DMS 273 treated with DMSO at 0.1 percent for 48 hours (cell line): ENCODE data around the gene GPC4.

Source experiments
- DNase-seq: peaks from one replicate; lab custom pipeline; 2025; lab: John Stamatoyannopoulos, UW

GPC4 gene

DNA sequence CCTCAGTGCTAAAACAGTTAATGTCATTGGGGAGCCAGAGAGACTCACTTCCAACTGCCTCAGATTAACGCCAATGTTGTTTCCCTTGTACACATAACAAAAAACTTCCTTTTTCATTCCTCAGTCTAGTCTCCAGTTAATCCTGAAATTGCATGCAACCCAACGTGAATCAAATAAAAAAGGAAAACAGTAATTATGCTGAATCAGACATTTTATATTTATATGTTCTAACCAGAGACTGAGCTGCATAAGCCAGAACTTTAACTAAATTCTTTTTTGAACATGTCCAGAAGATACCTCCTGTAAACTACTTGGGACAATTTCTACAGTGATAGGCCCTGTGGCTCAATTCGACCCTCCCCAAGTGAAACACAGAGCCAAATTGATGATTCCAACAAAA, 4.7 kb downstream of the GPC4 start:
- DNase-seq, result no peak

DNA sequence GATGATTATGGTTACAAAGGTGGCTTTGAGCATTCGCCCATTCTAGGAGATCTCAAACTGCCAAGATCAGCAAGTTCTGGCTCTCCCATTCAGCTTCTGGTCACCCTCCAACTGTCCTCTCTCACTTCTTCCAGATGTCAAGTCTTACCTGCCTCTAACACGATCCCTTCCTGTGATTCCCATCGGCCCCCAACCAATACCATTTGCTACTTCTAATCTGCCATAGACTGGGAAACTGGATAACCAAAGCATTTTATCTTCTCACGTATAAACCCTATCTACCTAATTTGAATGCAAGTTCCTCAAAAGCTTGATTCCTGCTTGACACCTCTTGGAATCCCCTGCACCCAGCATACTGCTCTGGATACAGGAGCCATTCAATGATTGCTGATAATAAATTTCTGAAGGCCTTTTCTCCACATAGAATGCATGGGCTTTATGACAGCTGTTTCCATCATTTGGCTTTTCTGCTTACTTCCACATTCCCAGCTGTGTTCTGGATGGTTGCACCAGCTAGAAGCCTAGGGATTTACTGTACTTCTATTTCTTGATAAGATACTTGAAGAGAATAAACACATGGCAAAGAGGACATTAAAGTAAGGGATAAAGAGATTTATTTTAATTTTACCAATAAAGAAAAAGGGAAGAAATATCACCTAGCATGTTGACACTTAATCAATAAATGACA, 9.6 kb downstream of the GPC4 start:
- no peak for DNase-seq

DNA sequence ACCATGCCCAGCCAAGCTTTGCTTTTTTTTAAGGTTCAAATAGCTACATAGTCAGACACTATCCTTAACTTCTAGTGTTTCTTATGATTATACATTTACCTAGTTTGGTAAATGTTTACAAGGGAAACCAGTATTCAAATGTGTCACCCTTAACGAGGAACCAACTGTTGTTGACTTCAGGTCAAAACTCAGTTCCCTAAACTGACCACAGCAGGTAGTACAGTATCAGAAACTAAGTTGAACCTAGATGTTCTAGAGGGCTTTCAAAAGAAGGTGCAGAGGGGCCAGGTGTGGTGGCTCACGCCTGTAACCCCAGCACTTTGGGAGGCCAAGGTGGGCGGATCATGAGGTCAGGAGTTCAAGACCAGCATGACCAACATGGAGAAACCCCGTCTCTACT, 11.3 kb downstream of the GPC4 start:
- DNase-seq, result no peak

DNA sequence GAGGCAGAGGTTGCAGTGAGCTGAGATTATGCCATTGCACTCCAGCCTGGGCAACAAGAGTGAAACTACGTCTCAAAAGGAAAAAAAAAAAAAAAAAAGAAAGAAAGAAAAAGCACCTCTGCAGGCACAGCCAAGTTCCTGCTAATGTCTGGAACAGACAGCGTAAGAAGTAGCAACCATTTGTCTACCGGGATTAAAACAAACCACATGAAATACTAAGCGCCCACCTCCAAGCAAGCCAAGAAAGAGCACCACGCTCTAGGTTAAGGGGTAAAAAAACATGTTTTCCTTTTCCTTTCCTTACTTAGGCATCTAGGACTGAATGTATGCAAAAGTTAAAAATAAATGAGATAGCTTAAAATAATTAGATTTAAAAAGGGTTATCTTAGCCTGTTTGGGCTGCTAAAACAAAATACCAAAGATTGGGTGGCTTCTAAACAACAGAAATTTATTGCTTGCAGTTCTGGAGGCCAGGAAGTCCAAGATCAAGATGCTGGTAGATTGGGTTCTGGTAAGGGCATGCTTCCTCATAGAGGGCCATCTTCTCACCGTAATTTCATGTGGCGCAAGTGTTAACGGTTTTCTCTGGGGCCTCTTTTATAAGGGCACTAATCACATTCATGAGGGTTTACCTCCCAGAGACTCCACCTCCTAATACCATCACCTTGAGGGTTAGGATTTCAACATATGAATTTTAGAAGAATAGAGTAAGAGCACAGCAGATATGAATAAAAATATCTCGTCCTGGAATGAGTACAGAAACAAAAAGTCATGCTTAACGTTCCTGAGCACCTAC, 12.3 kb downstream of the GPC4 start:
- no peak for DNase-seq

DNA sequence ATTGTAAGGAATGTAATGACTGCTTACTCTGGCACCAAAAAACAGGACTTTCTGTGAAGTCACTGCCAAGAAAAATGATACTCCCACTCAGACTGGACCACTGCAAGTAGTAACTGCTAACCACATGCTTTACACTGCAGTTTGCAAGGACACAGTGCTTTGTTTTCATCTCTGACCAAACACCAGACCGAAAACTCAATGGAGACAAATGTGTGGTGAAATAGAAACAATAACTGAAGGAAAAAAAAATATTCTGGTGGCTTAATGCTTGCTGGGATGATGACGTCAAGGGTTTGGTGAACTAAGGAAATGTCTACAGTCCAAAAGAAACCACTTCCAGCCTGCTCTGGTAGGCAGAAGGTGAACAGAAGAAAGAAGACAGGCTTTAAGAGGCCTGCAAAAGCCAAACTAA, 13.2 kb downstream of the GPC4 start:
- DNase-seq, result no peak

DNA sequence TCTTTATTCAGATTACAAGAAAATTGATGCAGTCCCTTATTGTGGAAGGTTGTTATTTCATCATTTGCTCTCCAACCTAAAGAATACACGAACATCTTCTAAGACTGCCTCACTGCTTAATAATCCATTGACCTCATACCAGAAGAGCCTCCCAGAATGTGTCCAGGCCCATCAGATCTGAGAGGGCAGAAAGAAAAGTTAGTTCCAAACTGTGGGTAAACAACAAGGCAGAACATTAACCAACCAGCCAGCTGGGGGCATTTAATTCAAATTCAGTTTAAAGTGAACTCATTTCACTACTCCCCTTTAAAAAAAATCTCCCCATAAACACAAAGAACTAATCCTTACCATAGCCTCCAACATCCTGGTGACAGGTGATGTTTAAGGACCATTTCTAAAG, 13.8 kb downstream of the GPC4 start:
- DNase-seq, result no peak

DNA sequence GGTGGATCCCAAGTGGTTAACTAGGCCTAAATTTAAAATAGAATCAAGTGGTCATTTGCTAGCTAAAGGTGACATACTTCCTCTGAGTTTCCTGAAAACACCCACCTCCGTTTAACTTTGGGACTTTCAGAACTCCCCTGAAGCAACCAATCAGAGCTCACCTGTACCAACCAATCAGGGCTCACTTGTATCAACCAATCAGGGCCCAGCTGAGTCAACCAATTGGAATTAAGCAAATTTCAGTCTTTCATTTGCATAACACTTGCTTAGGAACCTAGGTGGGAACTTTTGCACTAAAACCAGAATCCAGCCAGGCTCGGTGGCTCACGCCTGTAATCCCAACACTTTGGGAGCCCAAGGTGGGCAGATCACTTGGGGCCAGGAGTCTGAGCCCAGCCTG, 15.9 kb downstream of the GPC4 start:
- DNase-seq, result no peak

DNA sequence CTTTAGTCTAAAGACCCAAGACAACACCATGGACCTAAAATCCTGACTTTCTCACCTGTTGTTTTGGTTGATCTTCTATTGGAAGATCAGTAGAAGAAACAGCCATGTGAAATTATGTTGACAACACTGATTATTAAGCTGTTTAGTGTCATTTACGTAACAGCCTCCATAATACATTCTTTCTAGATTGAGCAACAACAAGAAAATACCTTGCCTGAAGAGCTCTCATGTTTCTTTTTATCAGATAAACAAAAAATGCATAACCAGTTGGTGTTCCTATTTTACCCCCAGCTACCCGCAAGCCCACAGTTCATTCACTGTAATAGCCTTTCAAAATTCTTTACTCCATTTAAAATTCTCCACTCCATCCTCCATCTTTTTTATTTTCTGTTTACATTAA, 20.5 kb downstream of the GPC4 start:
- DNase-seq, result no peak

DNA sequence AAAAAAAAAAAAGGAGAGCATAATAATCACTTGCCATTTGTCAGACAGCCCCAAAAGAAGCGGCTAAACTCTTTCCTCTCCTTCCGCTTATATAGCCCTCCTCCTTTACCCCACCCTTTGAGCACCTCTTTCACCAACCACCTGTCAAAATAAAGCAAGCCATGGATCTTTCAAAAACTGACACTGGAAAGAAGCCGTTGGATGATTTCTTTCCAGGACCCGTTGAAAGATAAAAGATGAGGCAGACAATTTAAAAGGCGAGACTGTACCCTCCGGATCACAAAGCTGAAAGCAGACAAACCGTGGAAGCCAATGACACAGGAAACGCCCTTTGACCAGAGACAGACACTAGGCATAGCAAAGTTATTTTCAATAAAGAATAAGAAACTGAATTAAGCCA, 22.6 kb downstream of the GPC4 start:
- DNase-seq, result no peak

DNA sequence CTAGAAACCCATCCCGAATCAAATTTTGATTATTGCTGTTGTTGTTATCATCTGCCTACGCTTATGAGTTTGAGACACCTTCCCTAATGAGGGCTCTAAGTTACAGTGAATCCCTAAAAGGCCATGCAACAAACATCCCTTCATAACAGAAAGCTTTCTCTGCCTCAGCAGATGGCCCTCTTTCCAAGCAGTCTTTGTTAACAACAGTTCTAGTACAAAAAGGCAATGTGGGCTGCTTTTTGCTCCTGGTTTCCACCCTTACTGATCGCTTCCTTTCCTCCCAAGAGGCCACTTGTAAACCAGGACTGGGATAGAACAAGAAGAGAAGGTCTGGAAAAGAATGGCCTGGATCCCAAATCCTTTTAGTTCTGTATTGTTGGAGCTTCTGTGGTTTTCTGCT, 24.2 kb downstream of the GPC4 start:
- no peak for DNase-seq

DNA sequence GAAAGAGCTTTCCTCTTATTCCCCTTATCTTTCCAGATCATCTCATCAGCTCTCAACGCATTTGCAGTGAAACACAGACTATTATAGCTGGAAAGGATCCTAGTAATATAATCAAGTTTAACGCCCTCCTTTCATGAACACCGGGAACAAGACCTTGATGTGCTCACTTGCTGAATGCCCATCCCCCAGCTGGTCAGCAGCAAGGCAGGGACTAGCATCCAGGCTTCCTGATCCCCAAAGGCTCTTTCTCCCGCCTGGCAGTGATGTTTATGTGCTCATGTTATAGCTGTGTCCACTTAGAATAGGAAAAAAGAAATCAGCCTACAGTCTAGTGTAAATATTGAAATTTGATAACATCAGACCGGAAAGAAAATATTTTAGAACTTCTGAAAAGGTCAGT, 24.6 kb downstream of the GPC4 start:
- DNase-seq, result no peak

DNA sequence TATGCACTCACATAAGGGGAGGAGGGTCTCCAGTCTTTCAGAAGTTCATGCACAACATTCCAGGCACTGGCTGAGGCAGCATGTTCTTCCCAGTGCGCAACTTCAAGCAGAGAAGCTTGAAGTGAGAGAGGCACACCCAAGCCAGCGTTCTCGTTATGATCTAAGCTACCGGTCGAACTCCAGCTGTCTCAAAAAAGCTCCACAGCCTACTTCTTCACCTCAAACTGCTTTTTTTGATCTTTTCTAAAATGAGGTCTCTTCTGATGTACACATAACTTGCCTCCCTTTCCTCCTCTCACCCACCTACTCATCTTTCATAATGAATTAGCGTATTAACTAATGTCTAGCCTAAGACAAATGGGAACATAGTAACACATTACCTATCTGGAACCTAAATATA, 25.3 kb downstream of the GPC4 start:
- DNase-seq, result no peak

DNA sequence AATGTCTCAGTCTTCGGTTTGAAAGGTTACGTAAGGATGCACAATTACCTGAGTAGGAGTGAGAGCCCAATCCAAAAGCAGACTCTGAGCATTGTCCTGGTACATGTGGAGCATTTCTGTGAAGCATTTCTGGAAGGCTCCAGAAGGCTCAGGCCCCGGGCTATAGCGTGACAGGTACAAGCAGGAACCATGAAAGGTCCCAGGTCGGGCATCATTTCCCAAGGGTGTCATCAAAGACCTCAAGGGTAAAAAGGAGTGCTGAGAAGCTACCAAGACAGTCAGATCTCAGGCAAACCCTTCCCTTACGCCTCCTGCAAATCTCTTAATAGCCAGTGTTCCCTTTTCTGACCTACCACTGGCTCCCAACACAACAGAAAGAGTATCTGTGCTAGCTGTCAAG, 30.8 kb downstream of the GPC4 start:
- no peak for DNase-seq

DNA sequence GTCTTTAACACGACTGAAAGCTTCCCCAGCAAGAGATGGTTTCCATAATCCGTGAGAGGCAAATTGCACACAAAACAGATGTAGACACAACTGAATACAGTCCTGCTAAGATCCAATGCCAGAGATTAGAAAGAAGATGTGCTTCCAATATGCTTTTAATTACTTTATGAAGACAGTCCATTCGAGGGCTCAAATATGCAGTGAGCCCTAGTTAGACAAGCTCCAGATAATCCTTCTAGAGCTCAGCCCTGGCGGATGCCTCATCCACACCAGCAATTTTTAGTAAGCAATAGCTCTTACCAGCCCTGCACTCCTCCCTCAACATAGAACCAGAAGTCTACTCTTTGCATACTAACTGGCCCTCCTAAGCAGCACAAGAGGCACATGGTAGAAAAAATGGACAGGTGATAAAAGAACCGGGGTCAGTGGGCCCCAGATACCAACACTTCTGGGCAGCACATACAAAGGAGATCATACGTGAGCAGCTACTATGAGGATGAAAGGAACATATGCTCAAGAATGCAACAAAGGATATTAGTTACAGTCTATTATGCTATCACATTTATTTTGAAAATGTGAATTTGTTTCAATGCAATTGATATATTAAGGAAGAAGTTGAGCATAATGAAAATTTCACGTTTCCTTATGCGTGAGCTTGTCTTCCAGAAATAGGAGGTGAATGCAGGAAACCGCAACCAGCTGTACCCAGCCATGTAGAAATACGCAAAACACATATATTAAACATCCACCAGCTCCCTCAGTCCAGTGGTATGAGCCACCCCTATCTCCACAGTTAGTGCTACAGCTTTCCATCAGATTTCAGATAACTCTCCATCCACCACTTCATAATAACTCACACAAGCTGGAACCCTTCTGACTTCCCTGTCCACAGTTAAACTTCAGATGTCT, 34.3 kb downstream of the GPC4 start:
- no peak for DNase-seq

DNA sequence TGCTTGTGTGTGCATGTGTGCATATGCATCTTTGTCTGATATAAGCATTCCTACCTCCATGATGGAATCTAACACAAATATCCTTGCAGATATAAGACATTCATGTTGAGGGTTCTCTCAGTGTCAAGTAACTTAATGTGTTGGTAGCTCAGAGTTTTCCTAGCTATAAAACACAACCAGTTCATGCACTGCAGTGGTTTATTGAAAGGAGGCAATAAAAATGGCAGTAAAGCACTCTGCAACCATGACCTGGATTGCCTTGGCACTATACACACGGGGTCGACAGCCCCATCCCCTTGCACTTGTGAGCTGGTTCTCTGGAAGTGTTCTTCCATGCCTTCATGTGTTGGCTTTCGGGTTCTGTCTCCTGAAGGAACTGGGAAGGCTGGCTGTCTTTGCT, 38.9 kb downstream of the GPC4 start:
- DNase-seq, result no peak

DNA sequence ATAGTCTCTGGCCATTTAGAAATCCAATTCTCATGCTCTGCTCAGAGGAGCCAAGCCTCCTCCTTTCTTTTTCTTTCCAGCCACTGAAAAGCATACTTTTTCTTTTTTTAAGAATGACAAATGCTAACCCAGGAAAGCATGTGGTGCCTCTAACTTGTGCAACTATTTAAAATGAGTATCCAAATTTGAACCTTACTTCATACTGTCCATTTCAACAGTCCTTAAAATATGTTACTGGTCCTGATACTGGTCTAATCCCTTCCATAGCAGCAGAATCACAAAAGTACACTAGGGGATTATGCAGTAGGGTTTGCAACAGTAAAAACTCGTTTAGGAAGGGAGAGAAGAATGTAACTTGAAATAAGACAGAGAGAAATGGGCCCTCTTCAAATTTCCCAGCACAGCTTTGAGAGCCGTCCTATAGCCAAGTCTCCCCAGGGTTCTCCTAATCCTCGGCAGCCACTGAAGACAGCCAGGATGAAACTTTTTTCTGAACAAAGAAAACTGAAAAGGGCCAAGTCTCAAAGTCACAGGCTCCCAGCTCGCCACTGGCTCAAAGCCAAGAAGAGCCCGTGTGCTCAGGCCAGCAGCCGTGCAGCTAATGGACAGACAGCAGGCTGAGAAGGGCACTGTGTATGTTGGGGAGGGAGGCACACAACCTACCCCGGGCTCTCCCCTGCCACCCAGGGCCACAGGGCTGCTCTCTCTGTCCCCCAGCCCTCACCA, 39.5 kb downstream of the GPC4 start:
- no peak for DNase-seq

DNA sequence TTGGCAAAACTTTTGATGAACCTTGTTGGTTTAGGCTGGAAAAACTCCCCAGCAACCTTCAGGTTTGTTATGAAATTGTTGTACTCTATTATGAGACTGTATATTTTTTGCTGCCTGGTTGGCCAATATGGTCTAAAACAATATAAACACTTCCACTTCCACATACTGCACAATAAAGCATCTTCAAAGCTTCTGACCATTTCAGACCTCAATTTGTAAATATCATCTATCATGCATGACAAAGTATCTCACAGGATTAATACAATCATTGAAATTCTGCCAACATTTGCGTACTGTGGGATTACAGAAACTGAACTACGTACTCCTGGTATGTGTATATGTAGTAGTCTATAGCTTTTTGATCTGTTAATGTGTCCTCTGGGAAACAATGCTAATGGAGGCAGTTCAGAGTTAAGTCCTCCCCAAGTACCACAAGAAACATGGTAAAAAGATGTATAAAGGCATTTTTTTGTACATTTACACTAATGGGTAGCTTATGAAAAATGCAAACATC, 40.4 kb downstream of the GPC4 start:
- DNase-seq, result no peak

DNA sequence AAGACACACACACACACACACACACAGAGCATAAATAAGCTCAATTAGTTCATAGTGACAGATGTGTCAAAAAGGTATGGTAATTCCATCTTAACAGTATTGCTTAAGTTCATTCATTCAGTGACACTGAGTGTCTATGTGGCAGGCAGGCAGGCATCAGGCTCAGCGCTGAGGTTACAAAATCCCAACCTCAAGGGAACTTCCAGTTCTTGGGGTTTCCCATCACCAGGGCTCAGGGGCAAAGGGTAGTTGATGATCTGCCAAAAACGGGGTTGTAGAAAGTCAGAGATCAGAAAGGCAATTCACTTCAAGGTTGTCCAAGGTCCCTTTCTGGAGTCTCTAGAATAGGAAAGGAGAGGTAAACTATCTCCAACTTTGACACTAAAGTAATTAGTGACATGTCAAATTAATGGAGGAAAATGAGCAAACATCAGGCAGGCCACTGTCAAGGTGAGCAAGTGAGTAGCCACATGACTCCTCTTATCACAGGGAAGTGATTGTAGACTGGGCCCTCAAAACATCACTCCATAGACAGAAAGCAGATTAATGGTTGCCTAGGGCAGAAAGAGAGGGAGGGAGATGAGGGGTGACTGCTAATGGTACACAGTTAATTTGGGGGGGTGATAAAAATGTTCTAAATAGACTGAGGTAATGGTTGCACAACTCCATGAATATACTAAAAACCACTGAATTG, 41.8 kb downstream of the GPC4 start:
- DNase-seq, result no peak

DNA sequence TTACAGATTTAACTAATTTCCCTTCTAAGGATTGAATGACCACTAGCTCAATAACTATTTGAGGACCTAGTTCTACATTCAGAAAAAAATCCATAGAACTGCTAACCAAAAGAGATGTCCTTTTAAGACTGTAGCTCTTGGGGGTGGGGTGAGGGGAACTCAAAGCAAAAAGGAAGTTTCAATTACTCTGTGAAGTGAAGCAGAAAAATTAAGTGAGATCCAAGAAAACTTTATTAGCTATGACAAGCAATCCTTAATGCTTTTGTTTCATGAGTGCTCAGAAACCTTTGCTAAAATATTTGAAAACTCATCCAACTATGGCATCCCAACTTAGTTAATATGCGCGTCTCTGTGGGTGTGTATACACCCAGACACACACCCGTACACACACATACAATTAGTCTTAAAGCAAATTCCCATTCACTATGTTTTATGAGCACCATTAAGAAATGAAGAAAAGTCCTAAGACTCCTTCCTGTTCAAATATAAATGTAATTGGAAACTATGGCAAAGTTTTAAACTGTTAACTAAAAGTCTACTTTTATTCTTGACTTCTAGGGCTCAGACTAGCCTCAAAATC, 44.5 kb downstream of the GPC4 start:
- no peak for DNase-seq

DNA sequence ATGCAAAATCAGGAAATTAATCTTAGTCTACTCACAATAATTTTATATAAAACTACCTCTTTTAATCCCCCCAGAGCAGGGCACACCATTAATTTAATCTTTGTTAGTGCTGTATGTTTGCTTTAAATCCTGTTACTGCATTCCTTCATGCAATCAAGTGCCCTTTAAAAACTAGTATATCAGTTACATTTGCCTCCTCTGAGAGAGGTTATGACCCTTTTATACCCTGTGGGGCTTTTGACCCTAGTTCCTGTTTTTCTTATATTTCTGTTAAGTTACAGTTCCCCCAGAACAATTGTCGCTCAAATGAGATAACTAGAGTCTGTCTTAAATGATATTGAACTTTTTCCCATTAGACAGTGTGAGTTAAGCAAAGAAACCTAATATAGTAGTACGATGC, 46.2 kb downstream of the GPC4 start:
- DNase-seq, result no peak

DNA sequence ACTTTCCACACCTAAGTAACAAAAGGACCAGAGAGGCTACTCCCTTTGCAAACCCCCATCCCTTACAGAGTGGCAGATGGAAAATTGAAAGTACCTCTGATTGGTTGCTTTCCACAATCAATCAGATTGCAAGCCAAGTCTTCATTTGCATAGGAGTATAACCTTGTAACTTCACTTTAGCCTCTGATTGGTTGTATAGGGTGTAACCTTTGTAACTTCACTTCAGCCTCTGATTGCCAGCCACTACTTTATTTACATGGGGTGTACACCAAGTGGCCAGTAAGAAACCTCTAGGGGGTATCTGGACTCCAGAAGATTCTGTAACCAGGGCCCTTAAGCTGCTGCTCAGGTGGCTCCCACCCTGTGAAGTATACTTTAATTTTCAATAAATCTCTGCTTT, 48.6 kb downstream of the GPC4 start:
- DNase-seq, result no peak
